IPS-NIHi7 (cell line): ENCODE measurements around the gene B4GALT4.
A peak's percentile ranks its signal among the peaks of the same experiment; 100 is the strongest.

Experiments used
- DNase-seq: peaks from one replicate; pipeline ENCODE4 v3.0.0; 2012; ENCODE audit warnings: mixed read lengths; ENCODE audit errors: extremely low spot score

B4GALT4 gene

GRCh38 chr3:119237299-119237698, 3.4 kb downstream of the B4GALT4 start:
- DNase-seq, result no peak

- no peak for DNase-seq
Measured at GRCh38 chr3:119236756-119237155, 3.9 kb downstream of the B4GALT4 start.

DNA sequence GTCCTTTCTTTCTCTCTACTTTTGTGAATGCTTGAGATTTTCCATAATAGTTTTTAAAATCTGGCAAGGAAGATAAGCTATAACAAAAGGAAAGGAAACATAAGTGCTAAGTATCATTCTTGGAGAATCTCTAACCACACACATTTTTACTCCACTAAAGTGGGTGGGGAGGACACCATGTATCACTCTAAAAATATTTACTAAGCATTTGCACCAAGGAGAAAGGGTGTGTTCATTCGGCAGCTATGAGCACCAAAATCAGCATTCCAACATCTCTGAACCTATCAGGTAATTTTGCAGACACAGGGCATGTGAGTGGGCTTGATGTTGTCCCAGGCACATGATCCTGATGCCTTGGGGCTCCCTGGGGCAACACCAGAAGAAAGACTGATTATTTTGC, 5.5 kb downstream of the B4GALT4 start:
- no peak for DNase-seq

- no peak for DNase-seq
Measured at GRCh38 chr3:119234610-119235009, 6.1 kb downstream of the B4GALT4 start.

GRCh38 chr3:119230745-119231144, 9.9 kb downstream of the B4GALT4 start:
- DNase-seq, result no peak

DNA sequence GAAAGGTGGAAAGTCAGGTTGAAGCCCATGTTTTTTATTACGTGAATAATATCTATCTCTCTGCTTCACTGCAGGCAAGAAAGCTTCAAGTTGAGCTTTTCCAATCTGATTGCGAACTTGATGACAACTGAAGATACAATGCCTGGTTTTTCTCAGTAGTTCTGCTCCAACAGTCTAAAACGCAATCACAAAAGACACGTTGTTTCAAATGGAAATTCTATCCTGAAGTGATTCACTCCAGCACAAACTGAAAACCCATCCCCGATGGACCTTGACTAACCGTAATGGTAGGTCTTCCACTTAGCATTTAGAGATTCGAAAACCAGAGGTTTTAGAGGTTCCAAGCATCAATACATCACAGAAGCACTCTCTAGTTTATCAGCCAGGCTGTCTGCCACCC, 10.6 kb downstream of the B4GALT4 start:
- no peak for DNase-seq

GRCh38 chr3:119229190-119229589, 11.5 kb downstream of the B4GALT4 start:
- DNase-seq, result no peak

GRCh38 chr3:119228373-119229145, 12.1 kb downstream of the B4GALT4 start:
- DNase-seq, result no peak

- no peak for DNase-seq
Measured at GRCh38 chr3:119227070-119227850, 13.4 kb downstream of the B4GALT4 start.

- no peak for DNase-seq
Measured at GRCh38 chr3:119225121-119225520, 15.6 kb downstream of the B4GALT4 start.

DNA sequence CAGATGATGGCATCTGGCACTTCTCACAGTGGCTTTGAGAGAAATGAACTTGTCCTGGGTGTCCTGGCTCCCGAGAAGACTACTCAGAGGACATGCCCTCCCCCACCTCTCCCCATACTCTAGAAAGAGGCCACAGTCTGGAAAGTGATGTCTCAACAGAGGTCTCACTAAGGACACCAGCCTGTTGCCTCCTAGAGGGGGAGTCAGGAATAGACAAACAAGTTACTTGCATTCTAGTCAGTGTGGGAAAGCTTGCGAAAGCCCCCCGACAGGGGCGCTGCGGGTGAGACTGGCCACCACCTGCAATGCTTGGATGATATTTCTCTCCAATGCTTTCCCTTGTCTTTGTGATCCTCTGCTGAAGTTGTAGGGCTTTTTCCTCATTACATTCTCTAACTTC, 17.2 kb downstream of the B4GALT4 start:
- DNase-seq, result no peak

DNA sequence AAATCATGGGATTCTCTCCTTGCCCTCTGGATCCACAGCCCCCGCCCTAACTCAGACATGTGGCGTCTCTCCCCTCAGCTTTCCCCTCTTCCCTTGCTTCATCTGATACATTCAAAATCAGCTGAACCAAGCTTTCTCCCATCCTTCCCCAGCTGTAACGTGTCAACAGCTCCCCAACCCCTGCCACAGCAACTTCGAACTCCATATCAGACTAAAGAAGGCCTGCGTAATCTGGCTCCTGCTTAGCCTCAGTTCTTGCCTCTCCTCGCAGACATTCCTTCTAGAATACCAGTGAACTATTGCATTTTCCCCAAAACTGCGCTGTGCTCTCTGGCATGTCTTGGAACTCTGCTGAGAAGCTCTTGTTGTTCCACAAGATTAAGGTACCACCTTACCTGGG, 18.3 kb downstream of the B4GALT4 start:
- no peak for DNase-seq

GRCh38 chr3:119221779-119222320, 18.8 kb downstream of the B4GALT4 start:
- DNase-seq, result no peak

DNA sequence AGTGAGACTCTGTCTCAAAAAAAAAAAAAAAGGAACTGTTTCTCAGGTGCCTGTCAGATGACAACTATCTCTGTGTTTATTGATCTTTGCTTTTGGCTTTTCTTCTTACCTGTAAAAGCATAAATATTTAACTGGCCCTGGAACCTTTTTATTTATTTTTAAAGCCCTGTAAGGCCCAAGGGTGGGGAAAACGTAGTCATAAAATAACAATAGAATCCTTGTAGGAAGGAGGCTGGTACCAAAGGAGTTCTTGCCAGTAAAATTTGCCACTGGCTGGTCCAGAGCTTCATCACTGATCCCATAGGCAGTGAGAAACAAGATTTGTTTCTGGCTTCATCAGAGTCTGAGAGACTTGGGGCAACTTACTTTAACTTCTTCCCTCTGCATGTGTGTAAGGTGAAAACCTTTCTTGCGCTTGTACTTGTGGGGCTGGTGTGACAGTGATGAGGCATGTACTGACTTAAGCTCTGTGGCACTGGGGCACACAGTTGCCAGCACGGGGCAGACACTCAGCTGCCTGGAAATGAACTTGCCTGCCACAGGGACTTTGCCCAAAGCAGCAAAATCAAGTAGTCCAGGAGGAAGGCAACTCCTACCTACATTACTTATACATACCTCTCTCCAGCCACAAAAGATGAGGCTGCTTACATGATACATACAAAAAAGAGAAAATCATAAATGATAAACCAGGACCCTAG, 19.6 kb downstream of the B4GALT4 start:
- DNase-seq, result no peak

DNA sequence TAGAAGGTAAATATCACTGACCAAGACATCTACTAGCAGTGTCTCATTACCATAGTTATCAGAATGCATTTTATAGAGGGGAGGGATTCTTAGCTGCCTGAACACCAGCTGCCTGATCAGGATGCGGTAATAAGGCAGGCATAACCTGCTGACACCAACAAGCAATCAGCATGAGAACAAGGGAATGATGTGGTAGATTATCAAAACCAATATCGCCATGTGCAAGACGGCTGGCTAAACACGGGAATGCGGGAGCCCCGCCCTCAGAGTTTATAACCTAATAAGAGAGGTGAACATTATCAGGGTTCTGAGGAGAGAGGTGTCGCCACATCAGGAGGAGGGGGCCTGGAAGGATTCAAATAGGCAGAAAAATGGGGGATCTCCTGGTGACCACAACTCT, 20.5 kb downstream of the B4GALT4 start:
- DNase-seq, result no peak

- DNase-seq, result no peak
Measured at GRCh38 chr3:119219069-119219468, 21.6 kb downstream of the B4GALT4 start.

DNA sequence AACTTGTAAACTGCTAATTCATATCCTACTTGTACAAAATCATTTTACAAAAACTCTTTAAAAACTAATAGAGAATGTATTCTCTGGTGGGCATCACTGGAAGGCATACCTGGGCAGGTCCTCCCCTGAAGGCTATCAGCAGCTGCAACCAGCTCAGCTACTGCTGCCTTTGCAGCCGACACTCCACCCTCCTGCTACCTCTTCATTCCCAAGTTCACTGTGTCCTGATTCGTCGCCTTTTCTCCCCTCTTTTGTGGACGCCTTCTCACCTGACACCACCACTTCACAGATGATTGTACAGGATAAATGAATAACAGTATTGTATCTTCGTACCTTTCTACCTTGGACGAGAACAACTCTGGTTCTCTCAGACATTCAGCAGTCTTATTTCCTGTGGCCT, 28.9 kb downstream of the B4GALT4 start:
- DNase-seq, result no peak

GRCh38 chr3:119211193-119211592, 29.5 kb downstream of the B4GALT4 start:
- DNase-seq, result no peak

DNA sequence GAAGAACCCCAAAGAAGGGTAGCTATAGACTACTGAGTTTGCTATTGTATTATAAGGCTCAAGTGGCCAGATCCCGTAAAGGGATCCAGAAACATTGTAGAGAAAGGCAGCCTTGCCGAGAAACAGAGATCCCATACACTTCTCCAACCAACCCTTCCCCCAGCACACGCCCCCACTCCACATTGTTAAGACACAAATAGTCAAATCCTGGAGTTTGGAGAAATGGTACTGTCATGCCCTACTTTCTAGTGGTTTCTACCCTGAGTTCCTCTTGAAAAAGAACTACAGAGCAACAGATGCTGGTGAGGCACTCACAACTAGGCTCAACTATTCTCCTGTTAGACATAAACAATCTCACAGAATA, 33.2 kb downstream of the B4GALT4 start:
- no peak for DNase-seq

GRCh38 chr3:119206611-119207511, 33.8 kb downstream of the B4GALT4 start:
- DNase-seq, result peak; percentile 53

DNA sequence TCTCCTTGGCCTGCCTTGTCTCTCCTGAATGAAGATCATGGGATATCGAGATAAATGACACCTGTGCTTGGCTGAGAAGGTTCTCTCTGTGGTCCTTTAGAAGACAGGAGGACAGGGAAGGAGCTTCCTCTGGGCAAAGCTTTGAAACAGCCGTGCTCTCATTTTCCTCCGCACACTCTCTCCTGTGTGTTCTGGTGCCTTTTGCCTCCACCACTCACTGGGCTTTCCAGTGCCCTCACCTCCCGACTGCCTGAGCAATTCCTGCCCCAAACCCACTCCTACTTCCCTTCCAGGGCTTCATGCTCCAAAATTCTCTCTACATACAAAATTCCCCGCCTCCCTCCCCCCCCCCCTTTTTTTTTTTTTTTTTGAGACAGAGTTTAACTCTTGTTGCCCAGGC, 35.0 kb downstream of the B4GALT4 start:
- no peak for DNase-seq
